VCaP (cell line): Measurements from ENCODE around the gene SLC35B2.

ENCODE experiments used
- H3K27ac ChIP-seq: fragments of 450-650 bp; 2 replicates; pipeline ENCODE4 v1.5.1; 2017
- CTCF ChIP-seq: fragments of 450-650 bp; conservative IDR thresholded peaks from 2 replicates; pipeline ENCODE4 v1.5.1; 2017; ENCODE audit warnings: mild to moderate bottlenecking, moderate library complexity

Gene SLC35B2

GRCh38 chr6:44219815-44220784 is 37.2 kb downstream of the SLC35B2 start:
- H3K27ac ChIP-seq, result peak overlapping the region; percentile 78
- TF ChIP-seq CTCF, result peak; percentile 21; the same call in 1 of the 2 replicates

GRCh38 chr6:44219053-44219814 is 38.1 kb downstream of the SLC35B2 start:
- TF ChIP-seq CTCF, result no peak
- peak overlapping the region; percentile 78 for H3K27ac ChIP-seq

GRCh38 chr6:44217332-44218143 is 39.8 kb downstream of the SLC35B2 start:
- TF ChIP-seq CTCF, result no peak
- H3K27ac ChIP-seq, result peak overlapping the region; percentile 78; the same call in 1 of the 2 replicates

GRCh38 chr6:44216677-44217331 is 40.5 kb downstream of the SLC35B2 start, which contains the start of gene MYMX:
Gene MYMX, plus strand, starts transcription at chr6:44216926. Its CDS starts 546 bp downstream, at chr6:44217472.
- TF ChIP-seq CTCF, result no peak
- H3K27ac ChIP-seq, result peak within 1 kb of the TSS; percentile 78; the same call in 1 of the 2 replicates

- no peak overlapping the region for H3K27ac ChIP-seq
- TF ChIP-seq CTCF, result no peak
Observed at GRCh38 chr6:44214307-44214706, 43.0 kb downstream of the SLC35B2 start.

GRCh38 chr6:44211284-44211683 is 46.0 kb downstream of the SLC35B2 start:
- no peak overlapping the region for H3K27ac ChIP-seq
- no peak for TF ChIP-seq CTCF
